Endothelial cell of umbilical vein (primary cell): Measurements from ENCODE around the gene OR2A5. TPM values are rescaled to one million over a fixed set of nuclear protein-coding genes. Genes with fewer than 3 reads are reported as not detected.

Source experiments
- BruUV-seq: library from RNA; stranded (reverse); fragments of 400-500 nt; replicated peaks from 2 replicates; lab custom pipeline; 2021; lab: Mats Ljungman, UMichigan
- CTCF ChIA-PET: fragments of 300-600, 350-600 bp; sonication (Branson Sonifier 250); formaldehyde crosslinking; loops from one replicate; lab custom pipeline; 2021; ENCODE audit warnings: antibody characterized with exemption, inconsistent platforms; lab: Charles Lee
- POLR2A ChIA-PET: fragments of 300-600, 350-600 bp; sonication (Branson Sonifier 250); formaldehyde crosslinking; loops from one replicate; lab custom pipeline; 2021; ENCODE audit warnings: antibody characterized with exemption, inconsistent platforms; lab: Charles Lee
- DNase-seq: peaks from one replicate; pipeline ENCODE4 v3.0.0-alpha.2; 2011; ENCODE audit warnings: low read depth, low spot score
- FAIRE-seq: peaks from 2 replicates; lab custom pipeline; 2011; peaks lifted over from hg19 to GRCh38; lab: Jason Lieb, UNC
- H2AFZ ChIP-seq: 2 replicates; pipeline ENCODE4 v1.6.0; 2012; ENCODE audit warnings: low read depth, low read length, control low read depth, inconsistent platforms
- H3K27ac ChIP-seq: 2 replicates; pipeline ENCODE4 v1.5.1; 2011; ENCODE audit warnings: low read depth, mild to moderate bottlenecking, control low read depth, low read length, moderate library complexity; ENCODE audit not compliant: insufficient read depth
- H3K27me3 ChIP-seq, 2 experiments: 2 replicates each; pipeline versions ENCODE4 v1.6.0 to v1.6.1; 2011; ENCODE audit warnings: low read length in 2 of 2, mixed read lengths in 1 of 2; ENCODE audit not compliant: control insufficient read depth in 2 of 2, insufficient read depth in 2 of 2
- H3K36me3 ChIP-seq, 2 experiments: 2 replicates in 1 of 2; 3 replicates in 1 of 2; pipeline ENCODE4 v1.5.1; 2011; ENCODE audit warnings: low read length in 2 of 2, mild to moderate bottlenecking in 1 of 2, moderate library complexity in 1 of 2; ENCODE audit not compliant: control insufficient read depth in 2 of 2, insufficient read depth in 2 of 2; ENCODE audit errors: extremely low read depth in 1 of 2
- H3K4me1 ChIP-seq: 3 replicates; pipeline ENCODE4 v1.5.1; 2011; ENCODE audit warnings: mild to moderate bottlenecking, low read length; ENCODE audit not compliant: control insufficient read depth, insufficient read depth; ENCODE audit errors: extremely low read depth
- H3K4me2 ChIP-seq: 2 replicates; pipeline ENCODE4 v1.6.1; 2011; ENCODE audit warnings: low read length, control low read depth, mixed read lengths; ENCODE audit not compliant: insufficient read depth
- H3K4me3 ChIP-seq, 3 experiments: fragments of 200-600 bp in 1 of 3; sonication (generic), shearing (Covaris generic) in 1 of 3; replicated peaks in 1 of 3; 2 replicates each; pipeline ENCODE4 v1.5.1; 2011 to 2016; ENCODE audit warnings: control low read depth in 3 of 3, low read length in 3 of 3, mild to moderate bottlenecking in 2 of 3, inconsistent platforms in 1 of 3, low read depth in 1 of 3, moderate library complexity in 1 of 3; ENCODE audit not compliant: insufficient read depth in 1 of 3
- H3K79me2 ChIP-seq: 2 replicates; pipeline ENCODE4 v1.6.0; 2012; ENCODE audit warnings: low read length, inconsistent platforms; ENCODE audit not compliant: control insufficient read depth, insufficient read depth
- H3K9ac ChIP-seq: replicated peaks from 2 replicates; pipeline ENCODE3; 2011; ENCODE audit warnings: low read length, control low read depth; ENCODE audit not compliant: insufficient read depth; ENCODE audit errors: extremely low read depth
- H3K9me1 ChIP-seq: replicated peaks from 3 replicates; pipeline ENCODE4 v1.6.0; 2011; ENCODE audit warnings: mild to moderate bottlenecking, low read length; ENCODE audit not compliant: control insufficient read depth, insufficient read depth; ENCODE audit errors: extremely low read depth
- H3K9me3 ChIP-seq: replicated peaks from 2 replicates; pipeline ENCODE4 v1.5.1; 2012; ENCODE audit warnings: low read length, inconsistent platforms; ENCODE audit not compliant: control insufficient read depth, insufficient read depth
- H4K20me1 ChIP-seq: replicated peaks from 2 replicates; pipeline ENCODE3; 2011; ENCODE audit warnings: mild to moderate bottlenecking, low read length; ENCODE audit not compliant: control insufficient read depth, insufficient read depth; ENCODE audit errors: extremely low read depth
- EZH2 ChIP-seq: IDR thresholded peaks from 2 replicates; pipeline ENCODE4 v1.6.1; 2012; ENCODE audit warnings: borderline replicate concordance, low read depth, mild to moderate bottlenecking, moderate library complexity, low read length, inconsistent platforms; ENCODE audit not compliant: severe bottlenecking
- FOS ChIP-seq: IDR thresholded peaks from 2 replicates; pipeline ENCODE4 v1.6.1; 2011; ENCODE audit warnings: mild to moderate bottlenecking, low read length, moderate library complexity, borderline replicate concordance; ENCODE audit not compliant: insufficient read depth
- GATA2 ChIP-seq: IDR thresholded peaks from 2 replicates; pipeline ENCODE4 v1.7.0; 2011; ENCODE audit warnings: low read depth, mild to moderate bottlenecking, moderate library complexity, mixed read lengths, low read length; ENCODE audit not compliant: insufficient read length, insufficient read depth
- JUN ChIP-seq: IDR thresholded peaks from 2 replicates; pipeline ENCODE4 v1.6.1; 2011; ENCODE audit warnings: borderline replicate concordance, low read depth; ENCODE audit not compliant: insufficient read length, insufficient read depth
- MYC ChIP-seq: IDR thresholded peaks from one replicate; pipeline ENCODE4 v1.6.1; 2011; ENCODE audit warnings: mild to moderate bottlenecking, low read depth, low read length
- POLR2AphosphoS5 ChIP-seq: IDR thresholded peaks from 2 replicates; pipeline ENCODE4 v1.6.1; 2012; ENCODE audit warnings: low read depth, mild to moderate bottlenecking, control low read depth, low read length, moderate library complexity; ENCODE audit not compliant: insufficient read depth
- dilution Hi-C: fragments of 300-500 bp; cut with MboI; formaldehyde crosslinking; loops from one replicate; pipeline ENCODE4 v1.15.0; 2019; ENCODE audit warnings: low sequenced_read_pairs; ENCODE audit not compliant: extremely low pct_ligation_motif_present
- intact Hi-C: fragments of 100-400 bp; cut with micrococcal nuclease; formaldehyde crosslinking; loops from one replicate; pipeline ENCODE4 v1.10.0; 2022
- polyA plus RNA-seq, 4 experiments: library from polyadenylated mRNA; depleted of rRNA in 3 of 4; stranded (reverse) in 3 of 4; unstranded in 1 of 4; fragments of >200 nt; gene quantifications; 2 replicates each; pipeline versions ENCODE4 v1.2.1 to v1.2.3, GENCODE V29; 2011 to 2012; ENCODE audit warnings: missing spikeins in 1 of 4
- total RNA-seq: library from RNA; stranded (reverse); gene quantifications from 2 replicates; pipeline ENCODE4 v1.2.3, GENCODE V29; 2021
- TF ChIP-seq, protein P1 (sequence below): IDR thresholded peaks from 2 replicates; pipeline ENCODE4 v1.6.1; 2011; ENCODE audit not compliant: insufficient read depth, insufficient read length
- TF ChIP-seq, protein P2 (sequence below), 2 donors: IDR thresholded peaks; 1 replicate in 1 of 2; 2 replicates in 1 of 2; pipeline ENCODE4 v1.5.1; 2011; ENCODE audit warnings: low read length in 2 of 2, mild to moderate bottlenecking in 2 of 2, moderate library complexity in 2 of 2, control low read depth in 1 of 2, inconsistent platforms in 1 of 2, low read depth in 1 of 2; ENCODE audit not compliant: insufficient read depth in 1 of 2; ENCODE audit errors: extremely low read depth in 1 of 2

Gene OR2A5
- total and polyA plus RNA-seq, 2 donors (not counting 3 experiments of a cell fraction or from before 2014, with no cell fraction given) = not detected

DNA sequence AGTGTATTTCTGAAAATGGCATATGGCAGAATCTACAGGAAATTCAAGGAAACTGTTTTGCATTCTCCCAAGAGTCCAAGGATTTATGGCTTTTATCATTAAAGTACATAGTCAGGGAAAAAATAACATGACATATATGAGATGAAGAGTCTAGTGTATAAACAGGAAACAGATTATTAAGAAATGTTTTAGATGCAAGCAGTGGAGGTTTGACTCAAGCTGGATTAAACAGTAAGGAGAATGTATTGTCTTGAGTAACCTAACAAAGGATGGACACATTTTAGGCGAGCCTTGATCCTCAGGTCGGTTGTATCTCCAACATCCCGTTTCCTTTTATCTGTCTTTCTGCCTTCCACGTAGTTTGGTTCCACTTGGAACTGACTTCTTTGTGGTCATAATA, 30.7 kb upstream of the OR2A5 start:
- dilution Hi-C loops (no loop called here), intact Hi-C loops (no loop called here)
- Histone ChIP-seq H4K20me1 (no peaks in the 10 kb centered on the region), H3K9me3 (no peaks in the 10 kb centered on the region), H3K4me1 (no peaks in the 10 kb centered on the region), H3K27me3 (no peaks in the 10 kb centered on the region), H3K9ac (no peak overlapping the region), H3K27ac (no peak overlapping the region), H3K79me2 (no peaks in the 10 kb centered on the region), H3K4me3 (no peak overlapping the region), H2AFZ (no peak overlapping the region), H3K4me2 (no peak overlapping the region), H3K9me1 (no peaks in the 10 kb centered on the region), H3K36me3 (no peaks in the 10 kb centered on the region)
- BruUV-seq = no TSS peak
- ChIA-PET POLR2A (no interaction called here), CTCF (interaction anchor here (1.0 to 1.2 kb wide), 2 partner anchors 10 to 117 kb away, joined by 3 to 4 read pairs; partner anchors contain the start of gene TCAF1)
- DNase-seq = no peak
- no peak for FAIRE-seq
- TF ChIP-seq MYC (no peak), POLR2AphosphoS5 (no peak), JUN (no peak), EZH2 (no peak), GATA2 (no peak), FOS (no peak)
- TF ChIP-seq, protein P1, sequence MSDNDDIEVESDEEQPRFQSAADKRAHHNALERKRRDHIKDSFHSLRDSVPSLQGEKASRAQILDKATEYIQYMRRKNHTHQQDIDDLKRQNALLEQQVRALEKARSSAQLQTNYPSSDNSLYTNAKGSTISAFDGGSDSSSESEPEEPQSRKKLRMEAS = no peak
- TF ChIP-seq, protein P2, sequence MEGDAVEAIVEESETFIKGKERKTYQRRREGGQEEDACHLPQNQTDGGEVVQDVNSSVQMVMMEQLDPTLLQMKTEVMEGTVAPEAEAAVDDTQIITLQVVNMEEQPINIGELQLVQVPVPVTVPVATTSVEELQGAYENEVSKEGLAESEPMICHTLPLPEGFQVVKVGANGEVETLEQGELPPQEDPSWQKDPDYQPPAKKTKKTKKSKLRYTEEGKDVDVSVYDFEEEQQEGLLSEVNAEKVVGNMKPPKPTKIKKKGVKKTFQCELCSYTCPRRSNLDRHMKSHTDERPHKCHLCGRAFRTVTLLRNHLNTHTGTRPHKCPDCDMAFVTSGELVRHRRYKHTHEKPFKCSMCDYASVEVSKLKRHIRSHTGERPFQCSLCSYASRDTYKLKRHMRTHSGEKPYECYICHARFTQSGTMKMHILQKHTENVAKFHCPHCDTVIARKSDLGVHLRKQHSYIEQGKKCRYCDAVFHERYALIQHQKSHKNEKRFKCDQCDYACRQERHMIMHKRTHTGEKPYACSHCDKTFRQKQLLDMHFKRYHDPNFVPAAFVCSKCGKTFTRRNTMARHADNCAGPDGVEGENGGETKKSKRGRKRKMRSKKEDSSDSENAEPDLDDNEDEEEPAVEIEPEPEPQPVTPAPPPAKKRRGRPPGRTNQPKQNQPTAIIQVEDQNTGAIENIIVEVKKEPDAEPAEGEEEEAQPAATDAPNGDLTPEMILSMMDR (IDR thresholded peaks at IDR 0.05; ENCODE audit: extremely low read depth in 1 of 2, insufficient read depth in 1 of 2, low read depth in 1 of 2, low read length in 2 of 2) = no peak
